HepG2 (cell line): ENCODE data around the gene SOX12. TPM values are rescaled to one million over a fixed set of nuclear protein-coding genes. Genes with fewer than 3 reads are reported as not detected.

ENCODE experiments used
- AGO2 ChIP-seq: fragments of 200-400 bp; formaldehyde crosslinking; optimal IDR thresholded peaks from 2 replicates; pipeline ENCODE3; 2017; ENCODE audit warnings: mild to moderate bottlenecking, low read depth, low read length, moderate library complexity
- MYC ChIP-seq: sonication (generic); formaldehyde crosslinking; IDR thresholded peaks from 2 replicates; pipeline ENCODE4 v1.9.0; 2021; ENCODE audit warnings: missing genetic modification reagents, borderline replicate concordance
- RBFOX2 ChIP-seq: fragments of 200-400 bp; formaldehyde crosslinking; IDR thresholded peaks from 2 replicates; pipeline ENCODE4 v1.6.1; 2017; ENCODE audit warnings: low read depth, mild to moderate bottlenecking, low read length
- REXO4 ChIP-seq: sonication (generic); formaldehyde crosslinking; IDR thresholded peaks from 2 replicates; pipeline ENCODE4 v1.8.0; 2022; ENCODE audit warnings: missing genetic modification reagents, mild to moderate bottlenecking, borderline replicate concordance
- SSRP1 ChIP-seq: IDR thresholded peaks from 2 replicates; pipeline ENCODE4 v1.6.1; 2016; ENCODE audit warnings: control low read depth
- ZKSCAN8 ChIP-seq: IDR thresholded peaks from 2 replicates; pipeline ENCODE4 v1.6.1; 2016; ENCODE audit warnings: borderline replicate concordance, missing genetic modification reagents, missing compliant biosample characterization
- ZNF777 ChIP-seq: sonication (generic); formaldehyde crosslinking; IDR thresholded peaks from 2 replicates; pipeline ENCODE4 v1.4.0; 2020; ENCODE audit warnings: missing genetic modification reagents
- ZNF879 ChIP-seq: sonication (generic); formaldehyde crosslinking; IDR thresholded peaks from 2 replicates; pipeline ENCODE4 v1.8.1; 2023; ENCODE audit warnings: missing genetic modification reagents
- polyA plus RNA-seq, 8 experiments: library from polyadenylated mRNA; depleted of rRNA in 3 of 8; stranded (reverse) in 7 of 8; unstranded in 1 of 8; fragments of >200 nt; fragmentation: Illumina TruSeq in 4 of 8; extraction: Trizol in 4 of 8; gene quantifications; 2 replicates each; pipeline versions ENCODE4 v1.2.1 to v1.2.3, GENCODE V29; 2011 to 2016; ENCODE audit warnings: low read depth in 4 of 8, missing spikeins in 1 of 8, mixed read lengths in 1 of 8; ENCODE audit not compliant: insufficient read depth in 1 of 8
- total RNA-seq, 5 experiments: library from RNA; depleted of rRNA; stranded (reverse); fragments of >200 nt; fragmentation: Illumina TruSeq; extraction: Trizol; gene quantifications; 2 replicates each; pipeline ENCODE4 v1.2.3, GENCODE V29; 2016; ENCODE audit warnings: low read depth in 1 of 5
- TF ChIP-seq, protein P1 (sequence below): sonication (generic); formaldehyde crosslinking; IDR thresholded peaks from 2 replicates; pipeline ENCODE4 v1.5.0; 2020; ENCODE audit warnings: mild to moderate bottlenecking, missing genetic modification reagents
- TF ChIP-seq, protein P2 (sequence below): sonication (generic); formaldehyde crosslinking; IDR thresholded peaks from 2 replicates; pipeline ENCODE4 v1.5.1; 2020; ENCODE audit warnings: mild to moderate bottlenecking, missing genetic modification reagents, moderate library complexity
- TF ChIP-seq, protein P3 (sequence below), 2 experiments: fragments of 450-650 bp in 1 of 2; sonication (generic) in 1 of 2; formaldehyde crosslinking in 1 of 2; IDR thresholded peaks; 2 replicates each; pipeline versions ENCODE4 v1.6.1 to v1.8.0; 2016 to 2022; ENCODE audit warnings: antibody characterized with exemption in 1 of 2, mild to moderate bottlenecking in 1 of 2, missing genetic modification reagents in 1 of 2

Gene SOX12
- total and polyA plus RNA-seq, 2 of the 13 experiments (the other 11 are each of a cell fraction or from before 2014, with no cell fraction given), result 10.0 to 18.7 TPM

DNA sequence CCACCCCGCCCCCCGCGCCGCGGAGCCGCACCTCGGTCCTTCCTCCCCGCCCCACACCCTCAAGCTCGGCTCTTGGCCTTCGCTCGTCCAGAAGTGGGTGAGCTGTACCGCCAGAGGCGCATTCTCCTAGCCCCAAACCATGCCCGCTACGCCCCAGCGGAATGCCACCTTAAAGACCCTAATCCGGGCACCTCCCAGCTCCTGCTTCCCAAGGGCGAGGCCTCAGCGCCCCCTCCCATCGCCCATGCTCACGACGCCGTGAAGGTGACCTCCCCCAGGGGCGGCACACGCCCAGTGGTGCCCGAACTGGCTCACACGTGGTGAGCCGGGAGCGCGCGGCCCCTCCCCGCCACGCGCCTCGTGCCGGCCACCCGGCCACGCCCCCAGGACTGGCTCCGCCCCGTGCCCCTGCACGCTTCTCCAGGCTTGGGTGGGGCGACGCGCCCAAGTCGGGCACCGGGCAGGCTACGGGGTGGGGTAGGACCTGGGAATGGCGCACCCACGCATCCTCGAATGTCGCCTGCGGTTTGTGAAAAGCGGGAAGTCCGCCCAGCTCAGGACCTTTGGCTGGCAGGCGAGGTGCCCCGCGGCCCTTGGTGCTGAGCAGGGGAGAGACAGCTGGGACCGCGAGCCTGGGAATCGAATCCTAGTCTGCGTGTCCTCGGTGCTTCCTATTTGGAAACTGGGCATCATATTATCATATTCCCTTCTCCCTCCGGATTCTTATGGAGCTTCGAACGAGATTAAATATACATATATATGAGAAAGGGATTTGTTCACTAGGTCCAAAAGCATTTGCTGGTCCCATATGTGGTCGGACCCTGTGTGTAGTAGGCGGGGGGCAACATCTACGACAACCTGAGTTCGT is 941 bp upstream of the SOX12 start (continued):
- TF ChIP-seq, protein P1, sequence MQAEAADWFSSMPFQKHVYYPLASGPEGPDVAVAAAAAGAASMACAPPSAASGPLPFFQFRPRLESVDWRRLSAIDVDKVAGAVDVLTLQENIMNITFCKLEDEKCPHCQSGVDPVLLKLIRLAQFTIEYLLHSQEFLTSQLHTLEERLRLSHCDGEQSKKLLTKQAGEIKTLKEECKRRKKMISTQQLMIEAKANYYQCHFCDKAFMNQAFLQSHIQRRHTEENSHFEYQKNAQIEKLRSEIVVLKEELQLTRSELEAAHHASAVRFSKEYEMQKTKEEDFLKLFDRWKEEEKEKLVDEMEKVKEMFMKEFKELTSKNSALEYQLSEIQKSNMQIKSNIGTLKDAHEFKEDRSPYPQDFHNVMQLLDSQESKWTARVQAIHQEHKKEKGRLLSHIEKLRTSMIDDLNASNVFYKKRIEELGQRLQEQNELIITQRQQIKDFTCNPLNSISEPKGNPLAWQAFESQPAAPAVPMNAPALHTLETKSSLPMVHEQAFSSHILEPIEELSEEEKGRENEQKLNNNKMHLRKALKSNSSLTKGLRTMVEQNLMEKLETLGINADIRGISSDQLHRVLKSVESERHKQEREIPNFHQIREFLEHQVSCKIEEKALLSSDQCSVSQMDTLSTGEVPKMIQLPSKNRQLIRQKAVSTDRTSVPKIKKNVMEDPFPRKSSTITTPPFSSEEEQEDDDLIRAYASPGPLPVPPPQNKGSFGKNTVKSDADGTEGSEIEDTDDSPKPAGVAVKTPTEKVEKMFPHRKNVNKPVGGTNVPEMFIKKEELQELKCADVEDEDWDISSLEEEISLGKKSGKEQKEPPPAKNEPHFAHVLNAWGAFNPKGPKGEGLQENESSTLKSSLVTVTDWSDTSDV (CRISPR knock-in tag), result peak; percentile 97
- TF ChIP-seq SSRP1 (peak; percentile 85; the same call in 1 of the 2 replicates), MYC (CRISPR knock-in tag) (peak; percentile 100), REXO4 (CRISPR knock-in tag) (peak; percentile 84), ZKSCAN8 (CRISPR knock-in tag) (peak; percentile 75), RBFOX2 (peak; percentile 99), AGO2 (peak; percentile 98), ZNF777 (CRISPR knock-in tag) (peak; percentile 90), ZNF879 (CRISPR knock-in tag) (peak; percentile 91)
- TF ChIP-seq, protein P2, sequence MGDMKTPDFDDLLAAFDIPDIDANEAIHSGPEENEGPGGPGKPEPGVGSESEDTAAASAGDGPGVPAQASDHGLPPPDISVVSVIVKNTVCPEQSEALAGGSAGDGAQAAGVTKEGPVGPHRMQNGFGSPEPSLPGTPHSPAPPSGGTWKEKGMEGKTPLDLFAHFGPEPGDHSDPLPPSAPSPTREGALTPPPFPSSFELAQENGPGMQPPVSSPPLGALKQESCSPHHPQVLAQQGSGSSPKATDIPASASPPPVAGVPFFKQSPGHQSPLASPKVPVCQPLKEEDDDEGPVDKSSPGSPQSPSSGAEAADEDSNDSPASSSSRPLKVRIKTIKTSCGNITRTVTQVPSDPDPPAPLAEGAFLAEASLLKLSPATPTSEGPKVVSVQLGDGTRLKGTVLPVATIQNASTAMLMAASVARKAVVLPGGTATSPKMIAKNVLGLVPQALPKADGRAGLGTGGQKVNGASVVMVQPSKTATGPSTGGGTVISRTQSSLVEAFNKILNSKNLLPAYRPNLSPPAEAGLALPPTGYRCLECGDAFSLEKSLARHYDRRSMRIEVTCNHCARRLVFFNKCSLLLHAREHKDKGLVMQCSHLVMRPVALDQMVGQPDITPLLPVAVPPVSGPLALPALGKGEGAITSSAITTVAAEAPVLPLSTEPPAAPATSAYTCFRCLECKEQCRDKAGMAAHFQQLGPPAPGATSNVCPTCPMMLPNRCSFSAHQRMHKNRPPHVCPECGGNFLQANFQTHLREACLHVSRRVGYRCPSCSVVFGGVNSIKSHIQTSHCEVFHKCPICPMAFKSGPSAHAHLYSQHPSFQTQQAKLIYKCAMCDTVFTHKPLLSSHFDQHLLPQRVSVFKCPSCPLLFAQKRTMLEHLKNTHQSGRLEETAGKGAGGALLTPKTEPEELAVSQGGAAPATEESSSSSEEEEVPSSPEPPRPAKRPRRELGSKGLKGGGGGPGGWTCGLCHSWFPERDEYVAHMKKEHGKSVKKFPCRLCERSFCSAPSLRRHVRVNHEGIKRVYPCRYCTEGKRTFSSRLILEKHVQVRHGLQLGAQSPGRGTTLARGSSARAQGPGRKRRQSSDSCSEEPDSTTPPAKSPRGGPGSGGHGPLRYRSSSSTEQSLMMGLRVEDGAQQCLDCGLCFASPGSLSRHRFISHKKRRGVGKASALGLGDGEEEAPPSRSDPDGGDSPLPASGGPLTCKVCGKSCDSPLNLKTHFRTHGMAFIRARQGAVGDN (CRISPR knock-in tag), result peak; percentile 98
- TF ChIP-seq, protein P3, sequence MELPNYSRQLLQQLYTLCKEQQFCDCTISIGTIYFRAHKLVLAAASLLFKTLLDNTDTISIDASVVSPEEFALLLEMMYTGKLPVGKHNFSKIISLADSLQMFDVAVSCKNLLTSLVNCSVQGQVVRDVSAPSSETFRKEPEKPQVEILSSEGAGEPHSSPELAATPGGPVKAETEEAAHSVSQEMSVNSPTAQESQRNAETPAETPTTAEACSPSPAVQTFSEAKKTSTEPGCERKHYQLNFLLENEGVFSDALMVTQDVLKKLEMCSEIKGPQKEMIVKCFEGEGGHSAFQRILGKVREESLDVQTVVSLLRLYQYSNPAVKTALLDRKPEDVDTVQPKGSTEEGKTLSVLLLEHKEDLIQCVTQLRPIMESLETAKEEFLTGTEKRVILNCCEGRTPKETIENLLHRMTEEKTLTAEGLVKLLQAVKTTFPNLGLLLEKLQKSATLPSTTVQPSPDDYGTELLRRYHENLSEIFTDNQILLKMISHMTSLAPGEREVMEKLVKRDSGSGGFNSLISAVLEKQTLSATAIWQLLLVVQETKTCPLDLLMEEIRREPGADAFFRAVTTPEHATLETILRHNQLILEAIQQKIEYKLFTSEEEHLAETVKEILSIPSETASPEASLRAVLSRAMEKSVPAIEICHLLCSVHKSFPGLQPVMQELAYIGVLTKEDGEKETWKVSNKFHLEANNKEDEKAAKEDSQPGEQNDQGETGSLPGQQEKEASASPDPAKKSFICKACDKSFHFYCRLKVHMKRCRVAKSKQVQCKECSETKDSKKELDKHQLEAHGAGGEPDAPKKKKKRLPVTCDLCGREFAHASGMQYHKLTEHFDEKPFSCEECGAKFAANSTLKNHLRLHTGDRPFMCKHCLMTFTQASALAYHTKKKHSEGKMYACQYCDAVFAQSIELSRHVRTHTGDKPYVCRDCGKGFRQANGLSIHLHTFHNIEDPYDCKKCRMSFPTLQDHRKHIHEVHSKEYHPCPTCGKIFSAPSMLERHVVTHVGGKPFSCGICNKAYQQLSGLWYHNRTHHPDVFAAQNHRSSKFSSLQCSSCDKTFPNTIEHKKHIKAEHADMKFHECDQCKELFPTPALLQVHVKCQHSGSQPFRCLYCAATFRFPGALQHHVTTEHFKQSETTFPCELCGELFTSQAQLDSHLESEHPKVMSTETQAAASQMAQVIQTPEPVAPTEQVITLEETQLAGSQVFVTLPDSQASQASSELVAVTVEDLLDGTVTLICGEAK (IDR thresholded peaks at IDR 0.05), result no peak
- TF ChIP-seq, protein P3 (CRISPR knock-in tag; IDR thresholded peaks at IDR 0.05), result peak; percentile 93
